Activated CD8-positive, alpha-beta memory T cell treated with anti-CD3 and anti-CD28 coated beads for 36 hours (primary cell): Measurements from ENCODE around the gene PRKCA. TPM values are rescaled to one million over a fixed set of nuclear protein-coding genes. Genes with fewer than 3 reads are reported as not detected.
"Not testable (repeated sequence)": the region's sequence is repeated elsewhere in the genome, so short reads cannot be mapped to it uniquely, and the experiment has no call there.

Source experiments
- CTCF ChIA-PET: fragments of 350-600 bp; sonication (Branson Sonifier 250); formaldehyde crosslinking; loops from one replicate; lab custom pipeline; 2021; ENCODE audit warnings: antibody characterized with exemption; lab: Charles Lee
- POLR2A ChIA-PET: fragments of 350-600 bp; sonication (Branson Sonifier 250); formaldehyde crosslinking; loops from one replicate; lab custom pipeline; 2021; ENCODE audit warnings: antibody characterized with exemption; lab: Charles Lee
- total RNA-seq, 2 experiments: library from RNA; stranded (reverse); gene quantifications; one replicate each; pipeline ENCODE4 v1.2.3, GENCODE V29; 2021

The PRKCA gene
- total RNA-seq: 10 to 100 TPM; 70.3 to 73.4 TPM

- ChIA-PET POLR2A (interaction anchor here (0.7 to 1.0 kb wide), 3 partner anchors 9 to 114 kb away, joined by 3 to 4 read pairs (median 4); no protein-coding TSS in a partner anchor), CTCF (interaction anchor here (0.6 to 0.9 kb wide), 2 partner anchors 8 to 9 kb away, joined by 3 read pairs; no protein-coding TSS in a partner anchor)
Measured at GRCh38 chr17:66301864-66302741, at the start of gene PRKCA. Gene PRKCA (plus strand): TSS chr17:66302613.

- CTCF ChIA-PET, POLR2A ChIA-PET: not testable (repeated sequence)
Measured at GRCh38 chr17:66253458-66253857, 49.0 kb upstream of the PRKCA start.

- CTCF ChIA-PET: interaction anchor here (0.7 to 1.2 kb wide), 2 partner anchors 293 to 312 kb away, joined by 3 read pairs; no protein-coding TSS in a partner anchor
- POLR2A ChIA-PET: no interaction called here
Measured at GRCh38 chr17:66255112-66255511, 47.3 kb upstream of the PRKCA start.

- POLR2A ChIA-PET: interaction anchor here (0.7 kb wide), 1 partner anchor 54 kb away, joined by 6 read pairs; no protein-coding TSS in a partner anchor
- CTCF ChIA-PET: interaction anchor here (0.7 to 1.2 kb wide), 3 partner anchors 41 to 311 kb away, joined by 3 read pairs; no protein-coding TSS in a partner anchor
Measured at GRCh38 chr17:66255527-66255971, 46.9 kb upstream of the PRKCA start.

GRCh38 chr17:66260275-66260674 lies 42.1 kb upstream of the PRKCA start:
- POLR2A ChIA-PET: no interaction called here
- CTCF ChIA-PET: interaction anchor here (0.6 to 0.7 kb wide), 3 partner anchors 217 to 1824 kb away, joined by 3 to 4 read pairs (median 4); no protein-coding TSS in a partner anchor

DNA sequence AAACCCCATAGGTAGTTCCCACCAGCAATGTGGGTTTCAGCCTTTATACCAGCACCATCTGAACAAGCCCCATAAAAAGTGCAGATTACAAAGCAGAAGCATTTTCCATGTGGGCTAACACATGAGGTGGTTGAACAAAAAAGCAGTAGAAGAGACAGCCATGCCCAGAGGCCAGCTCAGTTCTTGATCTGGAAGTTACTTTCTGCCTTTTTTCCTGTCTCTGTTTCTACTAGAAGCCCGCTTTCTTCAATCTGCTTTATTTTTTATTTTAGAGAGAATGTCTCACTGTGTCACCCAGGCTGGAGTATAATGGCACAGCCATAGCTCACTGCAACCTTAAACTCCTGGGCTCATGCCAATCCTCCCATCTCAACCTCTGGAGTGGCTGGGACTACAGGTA lies 41.7 kb upstream of the PRKCA start:
- POLR2A ChIA-PET: no interaction called here
- CTCF ChIA-PET: interaction anchor here (0.6 to 0.7 kb wide), 3 partner anchors 217 to 1824 kb away, joined by 3 to 4 read pairs (median 4); no protein-coding TSS in a partner anchor

GRCh38 chr17:66262767-66263166 lies 39.6 kb upstream of the PRKCA start:
- POLR2A ChIA-PET: no interaction called here

DNA sequence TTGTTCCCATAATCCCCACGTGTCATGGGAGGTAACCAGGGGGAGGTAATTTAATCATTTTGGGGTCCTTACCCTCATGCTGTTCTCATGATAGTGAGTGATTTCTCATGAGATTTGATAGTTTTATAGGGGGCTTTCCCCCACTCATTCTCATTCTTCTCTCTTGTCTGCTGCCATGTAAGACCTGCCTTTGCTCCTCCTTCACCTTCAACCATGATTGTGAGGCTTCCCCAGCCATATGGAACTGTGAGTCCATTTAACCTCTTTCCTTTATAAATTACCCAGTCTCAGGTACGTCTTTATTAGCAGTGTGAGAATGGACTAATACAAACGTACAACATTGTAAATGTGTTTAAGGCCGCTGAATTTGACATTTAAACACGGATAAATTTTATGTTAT lies 37.7 kb upstream of the PRKCA start:
- ChIA-PET POLR2A (no interaction called here), CTCF (no interaction called here)

More at GRCh38 chr17:66262767-66263166, 39.6 kb upstream of the PRKCA start:
- CTCF ChIA-PET: no interaction called here

GRCh38 chr17:66268247-66268927 lies 34.0 kb upstream of the PRKCA start:
- POLR2A ChIA-PET: no interaction called here
- CTCF ChIA-PET: no interaction called here

- CTCF ChIA-PET: no interaction called here
- POLR2A ChIA-PET: no interaction called here
Measured at GRCh38 chr17:66270106-66270505, 32.3 kb upstream of the PRKCA start.

- POLR2A ChIA-PET: no interaction called here
- CTCF ChIA-PET: interaction anchor here (0.5 to 0.6 kb wide), 2 partner anchors 49 to 131 kb away, joined by 3 to 6 read pairs; no protein-coding TSS in a partner anchor
Measured at GRCh38 chr17:66271512-66271911, 30.9 kb upstream of the PRKCA start.

DNA sequence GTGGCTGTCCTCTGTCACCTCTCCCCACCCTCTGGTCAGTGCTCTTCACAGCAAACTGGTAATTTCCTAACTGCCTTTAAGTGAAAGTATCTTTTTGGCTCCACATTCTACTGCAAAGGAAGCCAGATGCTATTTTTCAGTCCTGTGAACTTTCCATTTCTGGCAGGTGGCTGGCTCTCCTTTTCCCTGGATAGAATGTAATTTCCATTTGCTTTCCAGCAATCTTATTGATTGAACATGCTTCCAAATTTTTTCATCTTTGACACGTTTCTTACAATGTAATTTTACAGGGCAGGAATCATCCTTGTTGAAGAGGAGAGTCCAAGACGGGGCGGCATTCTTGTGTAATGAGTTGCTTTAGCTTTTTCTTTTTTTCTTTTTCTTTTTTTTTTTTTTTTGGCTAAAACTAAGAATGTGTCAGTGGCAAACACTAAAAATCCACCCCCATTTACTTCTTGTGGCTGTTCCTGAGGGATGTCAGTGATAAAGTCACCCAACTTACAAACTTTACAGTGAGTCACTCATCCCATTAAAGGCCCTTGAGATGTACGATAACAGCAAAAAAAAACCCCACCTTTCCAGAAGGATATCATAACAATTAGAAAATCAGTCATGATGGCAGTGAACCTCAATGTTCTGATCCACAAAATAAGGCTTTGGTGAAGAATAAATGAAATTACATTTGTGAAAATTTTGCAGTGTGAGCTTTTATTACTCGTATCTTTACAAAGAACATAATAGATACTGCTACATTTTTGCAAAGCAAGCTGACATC lies 29.4 kb upstream of the PRKCA start:
- POLR2A ChIA-PET: no interaction called here

DNA sequence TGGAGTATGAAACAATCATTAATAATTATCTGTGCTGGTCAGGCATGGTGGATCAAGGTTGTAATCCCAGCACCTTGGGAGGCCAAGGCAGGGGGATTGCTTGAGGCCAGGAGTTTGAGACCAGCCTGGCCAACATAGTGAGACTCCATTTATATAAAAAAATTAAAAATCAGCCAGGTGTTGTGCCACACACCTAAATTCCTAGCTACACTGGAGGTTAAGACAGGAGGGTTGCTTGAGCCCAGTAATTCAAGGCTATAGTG lies 28.9 kb upstream of the PRKCA start:
- CTCF ChIA-PET: no interaction called here
- POLR2A ChIA-PET: no interaction called here

More for the DNA sequence above, 29.4 kb upstream of the PRKCA start:
- CTCF ChIA-PET: no interaction called here

GRCh38 chr17:66275651-66276050 lies 26.8 kb upstream of the PRKCA start:
- POLR2A ChIA-PET: interaction anchor here (1.6 kb wide), 1 partner anchor 26 kb away, joined by 4 read pairs; no protein-coding TSS in a partner anchor
- CTCF ChIA-PET: interaction anchor here (0.6 kb wide), 1 partner anchor 1049 kb away, joined by 7 read pairs; no protein-coding TSS in a partner anchor

- CTCF ChIA-PET: interaction anchor here (0.6 kb wide), 1 partner anchor 1048 kb away, joined by 7 read pairs; no protein-coding TSS in a partner anchor
Measured at GRCh38 chr17:66276328-66276937, 26.0 kb upstream of the PRKCA start.

DNA sequence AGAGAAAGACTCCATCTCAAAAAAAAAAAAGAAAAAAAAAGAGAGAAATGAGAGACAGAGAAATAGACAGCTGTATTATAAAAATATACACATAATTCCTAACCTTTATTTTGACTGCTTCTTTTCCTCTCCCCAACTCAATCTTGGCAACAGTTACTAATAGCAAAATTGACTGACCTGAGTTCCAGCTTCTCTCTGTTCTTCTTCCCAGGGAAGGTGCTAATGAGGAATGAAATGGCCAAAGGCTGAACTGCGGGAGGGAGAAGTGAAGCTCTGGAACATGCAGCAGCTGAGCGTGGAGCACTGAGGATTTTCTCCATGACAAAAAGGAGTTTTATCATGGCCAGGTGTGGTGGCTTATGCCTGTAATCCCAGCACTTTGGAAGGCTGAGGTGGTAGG lies 25.2 kb upstream of the PRKCA start:
- ChIA-PET POLR2A (no interaction called here), CTCF (no interaction called here)

More at GRCh38 chr17:66276328-66276937, 26.0 kb upstream of the PRKCA start:
- POLR2A ChIA-PET: interaction anchor here (1.6 kb wide), 1 partner anchor 25 kb away, joined by 4 read pairs; no protein-coding TSS in a partner anchor

- ChIA-PET CTCF (no interaction called here), POLR2A (no interaction called here)
Measured at GRCh38 chr17:66281661-66282369, 20.6 kb upstream of the PRKCA start.
